B cell (primary cell): ENCODE data around the gene ZNF606.

Experiments
- EZH2 ChIP-seq: IDR thresholded peaks from 2 replicates; pipeline ENCODE4 v1.6.1; 2012; ENCODE audit warnings: borderline replicate concordance, low read depth, mild to moderate bottlenecking, moderate library complexity, low read length; ENCODE audit not compliant: insufficient read depth, poor library complexity, severe bottlenecking
- TF ChIP-seq, protein P1 (sequence below): fragments of 200-600 bp; IDR thresholded peaks from one replicate; pipeline ENCODE4 v1.8.0; 2022; ENCODE audit warnings: antibody characterized with exemption, mild to moderate bottlenecking

DNA sequence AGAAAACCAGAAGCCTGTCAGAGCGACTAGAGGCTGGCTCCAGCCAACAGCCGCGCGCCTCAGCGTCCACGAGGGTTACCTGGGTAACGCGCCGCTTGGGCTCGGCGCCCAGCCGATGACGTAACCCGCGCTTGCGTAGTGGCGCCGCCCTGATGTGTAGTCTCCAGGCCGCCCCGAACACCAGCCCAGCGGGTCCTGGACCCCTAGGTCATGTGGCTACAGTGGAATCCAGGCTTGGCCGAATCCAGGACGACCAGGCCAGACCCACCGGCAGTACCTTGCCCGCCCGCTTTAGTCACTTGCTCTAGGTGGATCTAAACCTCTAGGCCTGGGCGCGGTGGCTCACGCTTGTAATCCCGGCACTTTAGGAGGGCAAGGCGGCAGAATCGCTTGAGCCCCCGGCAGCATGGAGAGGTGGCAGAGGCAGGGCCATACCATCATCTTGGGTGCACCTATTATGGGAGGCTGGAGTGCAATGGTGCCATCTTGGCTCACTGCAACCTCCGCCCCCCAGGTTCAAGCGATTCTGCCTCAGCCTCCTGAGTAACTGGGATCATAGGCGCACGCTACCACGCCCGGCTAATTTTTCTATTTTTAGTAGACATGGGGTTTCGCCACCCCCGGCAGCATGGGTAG, 7.2 kb upstream of the ZNF606 start:
- TF ChIP-seq, protein P1, sequence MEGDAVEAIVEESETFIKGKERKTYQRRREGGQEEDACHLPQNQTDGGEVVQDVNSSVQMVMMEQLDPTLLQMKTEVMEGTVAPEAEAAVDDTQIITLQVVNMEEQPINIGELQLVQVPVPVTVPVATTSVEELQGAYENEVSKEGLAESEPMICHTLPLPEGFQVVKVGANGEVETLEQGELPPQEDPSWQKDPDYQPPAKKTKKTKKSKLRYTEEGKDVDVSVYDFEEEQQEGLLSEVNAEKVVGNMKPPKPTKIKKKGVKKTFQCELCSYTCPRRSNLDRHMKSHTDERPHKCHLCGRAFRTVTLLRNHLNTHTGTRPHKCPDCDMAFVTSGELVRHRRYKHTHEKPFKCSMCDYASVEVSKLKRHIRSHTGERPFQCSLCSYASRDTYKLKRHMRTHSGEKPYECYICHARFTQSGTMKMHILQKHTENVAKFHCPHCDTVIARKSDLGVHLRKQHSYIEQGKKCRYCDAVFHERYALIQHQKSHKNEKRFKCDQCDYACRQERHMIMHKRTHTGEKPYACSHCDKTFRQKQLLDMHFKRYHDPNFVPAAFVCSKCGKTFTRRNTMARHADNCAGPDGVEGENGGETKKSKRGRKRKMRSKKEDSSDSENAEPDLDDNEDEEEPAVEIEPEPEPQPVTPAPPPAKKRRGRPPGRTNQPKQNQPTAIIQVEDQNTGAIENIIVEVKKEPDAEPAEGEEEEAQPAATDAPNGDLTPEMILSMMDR: no peak
- no peak for TF ChIP-seq EZH2
